ENCODE results near the gene ZNF180. TPM values are rescaled to one million over a fixed set of nuclear protein-coding genes. Genes with fewer than 3 reads are reported as not detected.

Gene ZNF180
- total RNA-seq, 1 donor from 2014 or later, result 10.9 TPM

DNA sequence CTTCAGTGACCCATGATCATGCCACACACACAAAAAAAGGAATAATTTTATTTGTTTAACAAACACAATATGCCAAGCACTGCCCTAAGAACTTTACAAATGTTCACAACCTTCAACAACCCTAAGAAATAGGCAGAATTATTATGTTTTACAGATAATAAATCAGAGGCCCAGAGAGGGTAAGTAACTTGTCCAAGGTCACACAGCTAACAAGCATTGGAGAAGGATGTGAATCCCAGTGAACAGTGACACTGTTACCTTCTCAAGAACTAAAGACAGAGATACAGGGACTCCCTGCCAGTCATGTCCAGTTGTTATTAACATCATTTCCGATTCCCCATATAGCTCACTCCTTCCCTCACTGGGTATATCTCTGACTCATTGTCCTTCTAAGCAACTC, 15.6 kb upstream of the ZNF180 start:
- Histone ChIP-seq H3K4me1 (no peaks in the 10 kb centered on the region), H3K27ac (no peak overlapping the region), H3K9me3 (no peaks in the 10 kb centered on the region), H3K27me3 (no peaks in the 10 kb centered on the region), H3K36me3 (no peaks in the 10 kb centered on the region), H3K4me3 (no peak overlapping the region)
- TF ChIP-seq, protein P1, sequence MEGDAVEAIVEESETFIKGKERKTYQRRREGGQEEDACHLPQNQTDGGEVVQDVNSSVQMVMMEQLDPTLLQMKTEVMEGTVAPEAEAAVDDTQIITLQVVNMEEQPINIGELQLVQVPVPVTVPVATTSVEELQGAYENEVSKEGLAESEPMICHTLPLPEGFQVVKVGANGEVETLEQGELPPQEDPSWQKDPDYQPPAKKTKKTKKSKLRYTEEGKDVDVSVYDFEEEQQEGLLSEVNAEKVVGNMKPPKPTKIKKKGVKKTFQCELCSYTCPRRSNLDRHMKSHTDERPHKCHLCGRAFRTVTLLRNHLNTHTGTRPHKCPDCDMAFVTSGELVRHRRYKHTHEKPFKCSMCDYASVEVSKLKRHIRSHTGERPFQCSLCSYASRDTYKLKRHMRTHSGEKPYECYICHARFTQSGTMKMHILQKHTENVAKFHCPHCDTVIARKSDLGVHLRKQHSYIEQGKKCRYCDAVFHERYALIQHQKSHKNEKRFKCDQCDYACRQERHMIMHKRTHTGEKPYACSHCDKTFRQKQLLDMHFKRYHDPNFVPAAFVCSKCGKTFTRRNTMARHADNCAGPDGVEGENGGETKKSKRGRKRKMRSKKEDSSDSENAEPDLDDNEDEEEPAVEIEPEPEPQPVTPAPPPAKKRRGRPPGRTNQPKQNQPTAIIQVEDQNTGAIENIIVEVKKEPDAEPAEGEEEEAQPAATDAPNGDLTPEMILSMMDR (IDR thresholded peaks at IDR 0.05), result no peak
- intact Hi-C loops (cut with DNase I), result no loop called here
- DNase-seq (ENCODE audit: low spot score in 2 of 2), result no peak

DNA sequence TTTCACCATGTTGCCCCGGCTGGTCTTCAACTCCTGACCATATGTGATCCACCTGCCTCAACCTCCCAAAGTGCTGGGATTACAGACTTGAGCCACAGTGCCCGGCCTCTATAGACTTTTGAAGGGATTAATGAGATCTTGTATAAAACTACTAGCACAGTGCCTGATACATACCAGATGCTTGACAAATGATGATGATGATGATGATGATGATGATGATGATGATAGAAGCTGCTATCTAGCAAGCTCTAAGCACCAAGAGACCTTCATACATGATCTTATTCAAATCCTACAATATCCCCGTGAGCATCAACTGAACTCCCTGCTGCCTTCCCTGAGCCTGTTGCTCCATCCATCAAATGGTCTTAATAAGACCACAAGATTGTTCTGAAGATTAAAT, 14.7 kb upstream of the ZNF180 start:
- H3K27ac ChIP-seq, result no peak overlapping the region
- H3K36me3 ChIP-seq, result no peaks in the 10 kb centered on the region
- TF ChIP-seq, protein P1 (IDR thresholded peaks at IDR 0.05), result no peak
- H3K4me1 ChIP-seq, result no peaks in the 10 kb centered on the region
- intact Hi-C loops (cut with DNase I), result no loop called here
- no peaks in the 10 kb centered on the region for H3K9me3 ChIP-seq
- H3K4me3 ChIP-seq, result no peak overlapping the region
- H3K27me3 ChIP-seq, result no peaks in the 10 kb centered on the region
- DNase-seq (ENCODE audit: low spot score in 2 of 2), result no peak

DNA sequence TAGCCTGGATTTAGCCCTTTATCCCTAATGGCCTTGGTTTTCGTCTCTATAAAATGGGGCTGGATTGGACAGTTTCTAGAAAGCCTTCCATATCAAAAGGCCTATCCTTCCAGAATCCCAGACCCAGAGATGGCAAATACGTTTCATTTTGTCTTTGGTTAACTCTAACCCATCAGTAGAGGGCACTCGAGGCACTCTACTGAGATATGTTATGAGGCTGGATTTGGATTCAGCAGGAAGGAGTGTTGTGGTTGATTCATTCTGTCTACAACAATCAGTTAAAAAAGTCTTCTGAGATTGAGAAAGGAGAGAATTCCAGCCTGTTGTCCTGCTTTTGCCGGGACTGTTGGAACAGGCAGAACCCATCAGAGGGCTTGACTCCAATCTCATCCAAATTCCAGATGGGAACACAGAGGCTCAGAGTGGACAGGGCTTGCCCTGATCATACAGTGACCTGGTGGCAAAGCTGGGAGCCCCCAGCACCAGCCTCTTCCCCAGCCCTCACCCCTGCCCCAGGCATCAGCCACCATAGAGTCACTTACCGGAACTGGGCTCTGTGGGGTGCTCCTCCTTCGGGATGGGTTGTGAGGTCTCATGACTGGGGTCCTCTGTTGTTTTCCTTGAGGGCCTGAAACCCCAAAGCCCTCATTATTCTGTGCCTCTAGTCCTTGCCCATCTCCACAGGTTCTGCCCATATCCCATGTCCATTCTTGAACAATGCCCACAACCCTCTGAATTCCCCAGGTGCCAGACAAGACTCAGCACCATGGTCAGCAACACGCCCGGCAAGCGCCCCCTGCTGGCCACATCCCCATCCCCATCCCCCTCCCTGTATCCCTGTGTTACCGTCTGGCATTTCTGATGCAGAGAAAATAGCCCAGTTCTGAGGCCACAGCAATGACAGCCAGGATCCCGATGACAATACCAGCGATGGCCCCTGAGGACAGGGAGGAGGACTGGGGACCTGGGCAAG, 12.3 kb upstream of the ZNF180 start:
- DNase-seq (ENCODE audit: low spot score in 2 of 2), result no peak
- Histone ChIP-seq H3K36me3 (no peaks in the 10 kb centered on the region), H3K4me1 (no peaks in the 10 kb centered on the region), H3K9me3 (no peaks in the 10 kb centered on the region), H3K27me3 (no peaks in the 10 kb centered on the region), H3K4me3 (no peak overlapping the region), H3K27ac (no peak overlapping the region)
- intact Hi-C loops (cut with DNase I), result no loop called here
- TF ChIP-seq, protein P1 (IDR thresholded peaks at IDR 0.05), result no peak

DNA sequence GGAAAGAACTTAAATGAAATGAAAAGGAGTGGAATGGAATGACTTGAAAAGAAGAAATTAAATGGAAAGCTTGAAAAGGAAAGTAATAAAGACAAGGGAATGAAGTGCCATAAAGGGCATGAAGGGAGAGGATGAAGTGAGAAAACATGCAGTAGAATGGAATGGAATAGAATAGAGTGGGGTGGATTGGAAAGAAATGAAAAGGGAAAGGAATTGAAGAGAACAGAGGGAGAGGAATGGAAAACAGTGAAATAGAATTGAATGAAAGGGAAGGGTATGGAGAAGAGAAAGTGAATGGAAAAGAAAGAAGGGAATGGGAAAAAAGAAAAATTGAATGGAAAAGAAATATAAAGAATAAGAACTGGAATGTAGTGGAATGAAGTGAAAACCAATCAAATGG, 9.2 kb upstream of the ZNF180 start:
- Histone ChIP-seq H3K36me3 (no peaks in the 10 kb centered on the region), H3K27ac (no peak overlapping the region), H3K9me3 (no peaks in the 10 kb centered on the region), H3K4me3 (no peak overlapping the region), H3K27me3 (no peaks in the 10 kb centered on the region), H3K4me1 (no peaks in the 10 kb centered on the region)
- DNase-seq (ENCODE audit: low spot score in 2 of 2), result no peak
- intact Hi-C loops (cut with DNase I), result no loop called here
- TF ChIP-seq, protein P1 (IDR thresholded peaks at IDR 0.05), result no peak

DNA sequence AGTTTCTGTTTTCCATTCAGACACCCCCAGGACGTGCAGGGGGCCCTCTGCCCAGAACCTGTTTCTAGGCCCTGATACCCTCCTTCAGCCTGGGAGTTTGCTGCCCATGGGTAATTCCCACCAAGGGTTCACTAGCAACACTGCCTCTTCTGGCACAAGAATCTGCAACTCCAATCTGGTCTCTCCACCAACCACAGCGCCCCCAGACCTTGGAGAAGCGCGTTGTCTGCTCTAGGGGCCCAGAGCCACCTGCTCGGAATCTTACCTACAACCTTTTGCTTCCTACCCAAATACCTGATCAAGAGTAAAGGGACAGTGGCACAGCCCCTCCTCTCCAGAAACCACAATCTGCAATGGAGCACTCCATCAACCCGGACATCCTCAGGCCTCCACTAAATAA, 763 bp downstream of the ZNF180 start:
- no peak for DNase-seq (ENCODE audit: low spot score in 2 of 2)
- peak overlapping the region; percentile 78 to 92 for H3K4me3 ChIP-seq
- H3K36me3 ChIP-seq, result peaks cover 29 to 33% of the 10 kb centered on the region in 2 donors
- peaks cover 25 to 51% of the 10 kb centered on the region in 2 donors for H3K9me3 ChIP-seq
- peaks cover 0 to 7% of the 10 kb centered on the region in 2 donors for H3K4me1 ChIP-seq
- H3K27me3 ChIP-seq, result no peaks in the 10 kb centered on the region
- H3K27ac ChIP-seq, result peak overlapping the region in 1 of 2 donors; percentile 87
- intact Hi-C loops (cut with DNase I), result no loop called here
- TF ChIP-seq, protein P1 (IDR thresholded peaks at IDR 0.05), result no peak
